Measurements from ENCODE around the gene MRAP2. TPM values are rescaled to one million over a fixed set of nuclear protein-coding genes. Genes with fewer than 3 reads are reported as not detected.

Gene MRAP2
- total and polyA plus RNA-seq, 2 experiments from 2014 or later: 6.1 to 13.5 TPM

DNA sequence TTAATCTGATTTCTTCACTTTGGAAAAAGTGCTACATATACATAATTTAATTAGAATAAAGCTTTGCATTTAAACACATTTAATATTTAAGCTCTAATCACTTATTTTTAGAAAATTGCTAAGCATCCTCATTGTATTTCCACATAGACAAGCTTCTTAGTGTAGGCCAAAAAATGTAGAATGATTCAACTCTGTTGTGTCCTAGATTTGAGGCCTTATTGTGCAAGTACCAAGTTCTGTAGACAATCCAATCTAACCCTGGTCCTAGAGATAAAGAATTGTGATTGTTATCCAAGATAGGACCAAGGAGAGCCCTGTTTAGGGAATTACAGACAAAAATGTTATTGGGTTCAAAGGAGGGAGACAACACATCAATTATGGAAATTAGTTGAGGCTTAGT, 27.6 kb downstream of the MRAP2 start:
- Histone ChIP-seq H3F3A (replicated peaks; ENCODE audit: low read depth) (no peaks in the 10 kb centered on the region; the same call in 1 of the 2 replicates), H3K4me1 (ENCODE audit: insufficient read depth) (peaks cover 25% of the 10 kb centered on the region), H3K79me2 (replicated peaks; ENCODE audit: insufficient read depth) (no peaks in the 10 kb centered on the region), H3K27ac (ENCODE audit: low read depth) (peak overlapping the region; percentile 63), H3K9me2 (ENCODE audit: insufficient read depth) (peaks cover 7% of the 10 kb centered on the region; the same call in 1 of the 2 replicates), H2AFZ (no peak overlapping the region), H3K36me3 (ENCODE audit: insufficient read depth) (no peaks in the 10 kb centered on the region), H4K20me1 (replicated peaks; ENCODE audit: insufficient read depth) (no peaks in the 10 kb centered on the region), H3K4me3 (no peak overlapping the region), H3K27me3 (ENCODE audit: insufficient read depth) (no peaks in the 10 kb centered on the region), H3K4me2 (peak overlapping the region; percentile 37)
- no peak overlapping the region for H3K27ac Mint-ChIP-seq
- H3K27me3 Mint-ChIP-seq (ENCODE audit: insufficient read depth, low read depth, poor library complexity): peaks cover 2% of the 10 kb centered on the region
- H3K36me3 Mint-ChIP-seq (ENCODE audit: low read depth): peaks cover 10% of the 10 kb centered on the region; the same call in 2 of the 3 replicates
- no peak for TF ChIP-seq CREB1 (CRISPR knock-in tag; IDR thresholded peaks at IDR 0.05; ENCODE audit: low read depth)
- TF ChIP-seq, protein P1, sequence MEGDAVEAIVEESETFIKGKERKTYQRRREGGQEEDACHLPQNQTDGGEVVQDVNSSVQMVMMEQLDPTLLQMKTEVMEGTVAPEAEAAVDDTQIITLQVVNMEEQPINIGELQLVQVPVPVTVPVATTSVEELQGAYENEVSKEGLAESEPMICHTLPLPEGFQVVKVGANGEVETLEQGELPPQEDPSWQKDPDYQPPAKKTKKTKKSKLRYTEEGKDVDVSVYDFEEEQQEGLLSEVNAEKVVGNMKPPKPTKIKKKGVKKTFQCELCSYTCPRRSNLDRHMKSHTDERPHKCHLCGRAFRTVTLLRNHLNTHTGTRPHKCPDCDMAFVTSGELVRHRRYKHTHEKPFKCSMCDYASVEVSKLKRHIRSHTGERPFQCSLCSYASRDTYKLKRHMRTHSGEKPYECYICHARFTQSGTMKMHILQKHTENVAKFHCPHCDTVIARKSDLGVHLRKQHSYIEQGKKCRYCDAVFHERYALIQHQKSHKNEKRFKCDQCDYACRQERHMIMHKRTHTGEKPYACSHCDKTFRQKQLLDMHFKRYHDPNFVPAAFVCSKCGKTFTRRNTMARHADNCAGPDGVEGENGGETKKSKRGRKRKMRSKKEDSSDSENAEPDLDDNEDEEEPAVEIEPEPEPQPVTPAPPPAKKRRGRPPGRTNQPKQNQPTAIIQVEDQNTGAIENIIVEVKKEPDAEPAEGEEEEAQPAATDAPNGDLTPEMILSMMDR (conservative IDR thresholded peaks at IDR 0.05; ENCODE audit: low read depth in 2 of 2): no peak
- TF ChIP-seq STAT1 (IDR thresholded peaks at IDR 0.05; ENCODE audit: unreplicated experiment): no peak
- no peak for TF ChIP-seq JUNB (IDR thresholded peaks at IDR 0.05; ENCODE audit: unreplicated experiment)
- TF ChIP-seq, protein P2, sequence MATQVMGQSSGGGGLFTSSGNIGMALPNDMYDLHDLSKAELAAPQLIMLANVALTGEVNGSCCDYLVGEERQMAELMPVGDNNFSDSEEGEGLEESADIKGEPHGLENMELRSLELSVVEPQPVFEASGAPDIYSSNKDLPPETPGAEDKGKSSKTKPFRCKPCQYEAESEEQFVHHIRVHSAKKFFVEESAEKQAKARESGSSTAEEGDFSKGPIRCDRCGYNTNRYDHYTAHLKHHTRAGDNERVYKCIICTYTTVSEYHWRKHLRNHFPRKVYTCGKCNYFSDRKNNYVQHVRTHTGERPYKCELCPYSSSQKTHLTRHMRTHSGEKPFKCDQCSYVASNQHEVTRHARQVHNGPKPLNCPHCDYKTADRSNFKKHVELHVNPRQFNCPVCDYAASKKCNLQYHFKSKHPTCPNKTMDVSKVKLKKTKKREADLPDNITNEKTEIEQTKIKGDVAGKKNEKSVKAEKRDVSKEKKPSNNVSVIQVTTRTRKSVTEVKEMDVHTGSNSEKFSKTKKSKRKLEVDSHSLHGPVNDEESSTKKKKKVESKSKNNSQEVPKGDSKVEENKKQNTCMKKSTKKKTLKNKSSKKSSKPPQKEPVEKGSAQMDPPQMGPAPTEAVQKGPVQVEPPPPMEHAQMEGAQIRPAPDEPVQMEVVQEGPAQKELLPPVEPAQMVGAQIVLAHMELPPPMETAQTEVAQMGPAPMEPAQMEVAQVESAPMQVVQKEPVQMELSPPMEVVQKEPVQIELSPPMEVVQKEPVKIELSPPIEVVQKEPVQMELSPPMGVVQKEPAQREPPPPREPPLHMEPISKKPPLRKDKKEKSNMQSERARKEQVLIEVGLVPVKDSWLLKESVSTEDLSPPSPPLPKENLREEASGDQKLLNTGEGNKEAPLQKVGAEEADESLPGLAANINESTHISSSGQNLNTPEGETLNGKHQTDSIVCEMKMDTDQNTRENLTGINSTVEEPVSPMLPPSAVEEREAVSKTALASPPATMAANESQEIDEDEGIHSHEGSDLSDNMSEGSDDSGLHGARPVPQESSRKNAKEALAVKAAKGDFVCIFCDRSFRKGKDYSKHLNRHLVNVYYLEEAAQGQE (IDR thresholded peaks at IDR 0.05; ENCODE audit: unreplicated experiment): no peak
- DNase-seq (ENCODE audit: low spot score): no peak
- no peak overlapping the region for H3K4me3 Mint-ChIP-seq
- no peak for ATAC-seq
- H3K9me3 Mint-ChIP-seq: no peaks in the 10 kb centered on the region
- peaks cover 29% of the 10 kb centered on the region for H3K4me1 Mint-ChIP-seq

DNA sequence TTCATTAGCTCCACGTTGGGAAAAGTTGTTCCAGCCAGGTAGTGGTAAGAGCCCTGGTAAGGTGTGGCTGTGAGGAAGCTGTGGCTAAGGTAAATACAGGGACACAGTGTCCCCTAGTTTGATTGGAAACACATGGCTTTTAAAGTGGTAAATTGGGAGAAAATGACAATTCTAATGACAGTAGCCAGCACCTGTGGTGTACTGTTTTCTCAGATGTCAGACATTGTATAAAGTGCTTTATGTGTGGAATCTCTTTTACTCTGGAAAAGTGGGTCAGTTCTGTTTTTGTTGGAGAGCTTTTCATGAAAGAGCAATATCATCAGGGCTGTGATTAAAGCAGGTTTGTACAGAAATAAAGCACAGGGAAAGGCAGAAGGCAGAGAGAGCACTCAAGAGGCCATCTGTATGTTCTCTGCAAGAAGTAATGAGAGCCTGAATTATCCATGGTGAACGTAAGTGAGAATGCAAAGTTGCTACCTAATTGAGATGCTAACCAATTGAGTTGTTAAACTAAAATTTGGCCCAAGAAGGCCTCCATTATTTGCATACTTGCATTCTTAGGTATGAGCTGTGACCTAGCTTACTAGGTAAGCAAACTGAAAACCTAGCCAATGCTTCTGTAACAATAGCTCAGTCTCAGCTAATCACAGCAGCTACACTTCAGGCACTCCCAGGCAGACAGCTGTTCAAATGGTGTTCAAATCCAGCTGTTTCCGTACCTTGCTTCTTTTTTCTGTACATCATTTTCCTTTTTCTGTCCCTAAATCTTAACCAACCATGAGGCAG, 28.2 kb downstream of the MRAP2 start:
- ATAC-seq (peak; percentile 85), DNase-seq (ENCODE audit: low spot score) (peak; percentile 51)
- Histone ChIP-seq H4K20me1 (replicated peaks; ENCODE audit: insufficient read depth) (no peaks in the 10 kb centered on the region), H3K27me3 (ENCODE audit: insufficient read depth) (no peaks in the 10 kb centered on the region), H3K27ac (ENCODE audit: low read depth) (peak overlapping the region; percentile 63), H3K9me2 (ENCODE audit: insufficient read depth) (peaks cover 7% of the 10 kb centered on the region; the same call in 1 of the 2 replicates), H3K4me1 (ENCODE audit: insufficient read depth) (peaks cover 25% of the 10 kb centered on the region), H3K4me3 (no peak overlapping the region; the same call in 1 of the 2 replicates), H3K79me2 (replicated peaks; ENCODE audit: insufficient read depth) (no peaks in the 10 kb centered on the region), H3K4me2 (peak overlapping the region; percentile 37), H3K36me3 (ENCODE audit: insufficient read depth) (no peaks in the 10 kb centered on the region), H3F3A (replicated peaks; ENCODE audit: low read depth) (no peaks in the 10 kb centered on the region; the same call in 1 of the 2 replicates), H2AFZ (peak overlapping the region; percentile 44; the same call in 1 of the 2 replicates)
- TF ChIP-seq POLR2AphosphoS5 (IDR thresholded peaks at IDR 0.05; ENCODE audit: low read depth): no peak
- TF ChIP-seq ZNF114 (CRISPR knock-in tag; IDR thresholded peaks at IDR 0.05): no peak
- TF ChIP-seq EZH2 (IDR thresholded peaks at IDR 0.05; ENCODE audit: low read depth, unreplicated experiment): no peak
- Mint-ChIP-seq H3K36me3 (ENCODE audit: low read depth) (peaks cover 10% of the 10 kb centered on the region; the same call in 2 of the 3 replicates), H3K27me3 (ENCODE audit: insufficient read depth, low read depth, poor library complexity) (peaks cover 2% of the 10 kb centered on the region), H3K9me3 (no peaks in the 10 kb centered on the region), H3K4me1 (peaks cover 29% of the 10 kb centered on the region), H3K27ac (peak overlapping the region; percentile 34; the same call in 1 of the 2 replicates), H3K4me3 (no peak overlapping the region)

Measured in GM23338 (cell line).